OCI-LY3 (cell line): ENCODE measurements around the gene HTR1A.

ENCODE experiments used
- H2AFZ ChIP-seq: fragments of 200-600, 300-600 bp; shearing (Covaris generic); 2 replicates; pipeline ENCODE4 v1.6.0; 2014; ENCODE audit warnings: antibody characterized with exemption, low read depth, low read length
- H3K27ac ChIP-seq: fragments of 200-600, 300-600 bp; sonication (generic); 2 replicates; pipeline ENCODE4 v1.5.1; 2014; ENCODE audit warnings: mild to moderate bottlenecking, low read length, moderate library complexity, mixed read lengths
- H3K27me3 ChIP-seq: fragments of 200-600, 300-600 bp; sonication (generic); 2 replicates; pipeline ENCODE4 v1.6.1; 2014; ENCODE audit warnings: low read depth, low read length, mixed read lengths
- H3K36me3 ChIP-seq: fragments of 200-600, 300-600 bp; sonication (generic); replicated peaks from 2 replicates; pipeline ENCODE3; 2014; ENCODE audit warnings: low read depth, low read length, mixed read lengths
- H3K4me1 ChIP-seq: fragments of 300-600, 200-600 bp; sonication (generic); 2 replicates; pipeline ENCODE4 v1.6.1; 2014; ENCODE audit warnings: low read length, mixed read lengths
- H3K4me2 ChIP-seq: fragments of 200-600, 300-600 bp; sonication (generic); 2 replicates; pipeline ENCODE4 v1.6.1; 2014; ENCODE audit warnings: low read length, mixed read lengths
- H3K4me3 ChIP-seq: fragments of 300-600, 200-600 bp; sonication (generic); 2 replicates; pipeline ENCODE4 v1.5.1; 2014; ENCODE audit warnings: antibody characterized with exemption, mild to moderate bottlenecking, low read length, moderate library complexity
- H3K79me2 ChIP-seq: fragments of 300-600, 200-600 bp; shearing (Covaris generic); 2 replicates; pipeline ENCODE4 v1.6.1; 2014; ENCODE audit warnings: mild to moderate bottlenecking, low read length, mixed read lengths
- H3K9ac ChIP-seq: fragments of 300-600, 200-600 bp; shearing (Covaris generic); 2 replicates; pipeline ENCODE4 v1.6.0; 2014; ENCODE audit warnings: mild to moderate bottlenecking, low read length, moderate library complexity
- H3K9me3 ChIP-seq: fragments of 200-600, 300-600 bp; shearing (Covaris generic); 2 replicates; pipeline ENCODE4 v1.6.1; 2014; ENCODE audit warnings: low read length, mixed read lengths; ENCODE audit not compliant: insufficient read depth
- H4K20me1 ChIP-seq: fragments of 200-600, 300-600 bp; sonication (generic); 2 replicates; pipeline ENCODE4 v1.6.1; 2016; ENCODE audit warnings: low read length, mixed read lengths; ENCODE audit not compliant: insufficient read depth
- CTCF ChIP-seq: fragments of 200-600, 300-600 bp; sonication (generic); IDR thresholded peaks from 2 replicates; pipeline ENCODE4 v1.5.1; 2014; ENCODE audit warnings: antibody characterized with exemption, low read length, low read depth
- EZH2phosphoT487 ChIP-seq: fragments of 200-600 bp; shearing (Covaris generic); IDR thresholded peaks from 2 replicates; pipeline ENCODE4 v1.6.1; 2018; ENCODE audit warnings: antibody characterized with exemption, mixed run types, low read depth

The HTR1A gene

GRCh38 chr5:63962279-63962678, at the start of gene HTR1A:
TSS of gene HTR1A (minus strand) at chr5:63962445. CDS start at chr5:63961719, 726 bp downstream.
- no peak within 1 kb of the TSS for H2AFZ ChIP-seq
- H3K79me2 ChIP-seq: no peaks in the 10 kb centered on the region
- no peak within 1 kb of the TSS for H3K4me2 ChIP-seq
- H3K27ac ChIP-seq: no peak within 1 kb of the TSS
- H3K36me3 ChIP-seq: no peaks in the 10 kb centered on the region
- H3K9me3 ChIP-seq: no peaks in the 10 kb centered on the region
- no peaks in the 10 kb centered on the region for H3K4me1 ChIP-seq
- TF ChIP-seq CTCF (no peak), EZH2phosphoT487 (no peak)
- H3K27me3 ChIP-seq: no peaks in the 10 kb centered on the region
- no peak within 1 kb of the TSS for H3K4me3 ChIP-seq
- H3K9ac ChIP-seq: no peak within 1 kb of the TSS
- no peaks in the 10 kb centered on the region for H4K20me1 ChIP-seq

DNA sequence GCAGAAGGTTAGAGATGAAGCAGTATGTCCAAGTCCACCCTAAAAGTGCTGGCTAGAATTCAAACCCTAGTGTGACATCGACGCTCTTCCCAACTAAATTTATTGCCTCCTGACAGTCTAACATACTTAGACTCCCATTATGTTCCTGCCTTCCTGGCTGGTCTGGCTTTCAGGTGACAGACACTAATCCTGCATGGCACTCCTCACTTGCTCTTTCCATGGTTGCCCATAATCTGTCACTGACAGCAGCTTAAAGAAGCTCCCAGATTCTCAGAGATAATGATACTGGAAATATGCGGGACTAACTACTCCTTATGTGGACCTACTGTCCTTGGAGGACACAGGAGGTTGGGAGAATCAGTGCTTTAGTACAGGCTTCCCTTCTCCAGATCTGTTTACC, 41.7 kb upstream of the HTR1A start:
- TF ChIP-seq CTCF: no peak
- TF ChIP-seq EZH2phosphoT487: no peak
- Histone ChIP-seq H2AFZ (no peak overlapping the region), H3K4me2 (no peak overlapping the region), H3K79me2 (no peaks in the 10 kb centered on the region), H3K9me3 (no peaks in the 10 kb centered on the region), H3K27me3 (no peaks in the 10 kb centered on the region), H3K4me3 (no peak overlapping the region), H3K4me1 (no peaks in the 10 kb centered on the region), H4K20me1 (no peaks in the 10 kb centered on the region), H3K9ac (no peak overlapping the region), H3K27ac (no peak overlapping the region), H3K36me3 (no peaks in the 10 kb centered on the region)

GRCh38 chr5:64000096-64000495, 37.9 kb upstream of the HTR1A start:
- no peaks in the 10 kb centered on the region for H3K27me3 ChIP-seq
- no peak overlapping the region for H3K4me3 ChIP-seq
- H3K9ac ChIP-seq: no peak overlapping the region
- H2AFZ ChIP-seq: no peak overlapping the region
- no peaks in the 10 kb centered on the region for H3K9me3 ChIP-seq
- H4K20me1 ChIP-seq: no peaks in the 10 kb centered on the region
- TF ChIP-seq EZH2phosphoT487: no peak
- no peak for TF ChIP-seq CTCF
- no peaks in the 10 kb centered on the region for H3K36me3 ChIP-seq
- H3K4me1 ChIP-seq: no peaks in the 10 kb centered on the region
- no peak overlapping the region for H3K27ac ChIP-seq
- no peak overlapping the region for H3K4me2 ChIP-seq
- no peaks in the 10 kb centered on the region for H3K79me2 ChIP-seq

- Histone ChIP-seq H3K4me1 (no peaks in the 10 kb centered on the region), H3K79me2 (no peaks in the 10 kb centered on the region), H3K4me3 (no peak overlapping the region), H3K36me3 (no peaks in the 10 kb centered on the region), H2AFZ (no peak overlapping the region), H3K4me2 (no peak overlapping the region), H4K20me1 (no peaks in the 10 kb centered on the region), H3K9me3 (no peaks in the 10 kb centered on the region), H3K27ac (no peak overlapping the region), H3K9ac (no peak overlapping the region), H3K27me3 (no peaks in the 10 kb centered on the region)
- TF ChIP-seq CTCF (no peak), EZH2phosphoT487 (no peak)
These were observed 24.8 kb upstream of the HTR1A start for GRCh38 chr5:63987053-63987452.
